K562 (cell line): ENCODE measurements around the gene TUBGCP6. TPM values are rescaled to one million over a fixed set of nuclear protein-coding genes. Genes with fewer than 3 reads are reported as not detected.

Experiments
- GTF2E2 ChIP-seq: fragments of 200-800 bp; sonication (Bioruptor generic); IDR thresholded peaks from 2 replicates; pipeline ENCODE4 v1.6.1; 2016; ENCODE audit warnings: missing genetic modification characterization, missing compliant biosample characterization
- JUND ChIP-seq, 2 experiments: IDR thresholded peaks; 2 replicates in 1 of 2; 3 replicates in 1 of 2; pipeline ENCODE4 v1.6.1; 2011; ENCODE audit warnings: borderline replicate concordance in 2 of 2, low read depth in 2 of 2, low read length in 2 of 2, improper control_type of control experiment in 1 of 2, missing biosample characterization in 1 of 2, missing genetic modification characterization in 1 of 2, missing genetic modification reagents in 1 of 2
- ZNF444 ChIP-seq: fragments of 250-450 bp; sonication (Bioruptor Pico); IDR thresholded peaks from 2 replicates; pipeline ENCODE4 v1.4.0; 2020; ENCODE audit warnings: mild to moderate bottlenecking, moderate library complexity
- ZNF766 ChIP-seq: fragments of 200-800 bp; sonication (Bioruptor generic); conservative IDR thresholded peaks from 2 replicates; pipeline ENCODE4 v1.6.1; 2016; ENCODE audit warnings: missing genetic modification characterization, missing compliant biosample characterization
- polyA plus RNA-seq, 8 experiments: library from polyadenylated mRNA; depleted of rRNA in 4 of 8; stranded (reverse) in 5 of 8; unstranded in 3 of 8; fragments of >200 nt; fragmentation: Nextera tagmentation in 2 of 8; fragmentation: Illumina TruSeq in 1 of 8; extraction: Ambion mirVana in 2 of 8; extraction: Trizol in 1 of 8; gene quantifications; 2 replicates each; pipeline versions ENCODE4 v1.2.1 to v1.2.3, GENCODE V29; 2011 to 2014; ENCODE audit warnings: inconsistent platforms in 1 of 8, missing spikeins in 1 of 8
- total RNA-seq, 7 experiments: library from RNA; depleted of rRNA in 6 of 7; stranded (reverse); fragments of >200 nt in 6 of 7; fragmentation: Illumina TruSeq in 2 of 7; extraction: Trizol in 2 of 7; gene quantifications; 2 replicates each; pipeline versions ENCODE4 v1.2.1 to v1.2.3, GENCODE V29; 2011 to 2021; ENCODE audit warnings: low replicate concordance in 1 of 7
- TF ChIP-seq, protein P1 (sequence below): sonication (generic); formaldehyde crosslinking; IDR thresholded peaks from 2 replicates; pipeline ENCODE4 v1.8.0; 2022; ENCODE audit warnings: missing genetic modification reagents, mild to moderate bottlenecking, borderline replicate concordance
- TF ChIP-seq, protein P2 (sequence below): fragments of 250-450 bp; sonication (Bioruptor Pico); IDR thresholded peaks from 2 replicates; pipeline ENCODE4 v1.4.0; 2020; ENCODE audit warnings: mild to moderate bottlenecking, moderate library complexity

Gene TUBGCP6
- total and polyA plus RNA-seq, 9 of the 15 experiments (the other 6 are each of a cell fraction or from before 2014, with no cell fraction given): 0.76 to 33.0 (median 10.1) TPM

DNA sequence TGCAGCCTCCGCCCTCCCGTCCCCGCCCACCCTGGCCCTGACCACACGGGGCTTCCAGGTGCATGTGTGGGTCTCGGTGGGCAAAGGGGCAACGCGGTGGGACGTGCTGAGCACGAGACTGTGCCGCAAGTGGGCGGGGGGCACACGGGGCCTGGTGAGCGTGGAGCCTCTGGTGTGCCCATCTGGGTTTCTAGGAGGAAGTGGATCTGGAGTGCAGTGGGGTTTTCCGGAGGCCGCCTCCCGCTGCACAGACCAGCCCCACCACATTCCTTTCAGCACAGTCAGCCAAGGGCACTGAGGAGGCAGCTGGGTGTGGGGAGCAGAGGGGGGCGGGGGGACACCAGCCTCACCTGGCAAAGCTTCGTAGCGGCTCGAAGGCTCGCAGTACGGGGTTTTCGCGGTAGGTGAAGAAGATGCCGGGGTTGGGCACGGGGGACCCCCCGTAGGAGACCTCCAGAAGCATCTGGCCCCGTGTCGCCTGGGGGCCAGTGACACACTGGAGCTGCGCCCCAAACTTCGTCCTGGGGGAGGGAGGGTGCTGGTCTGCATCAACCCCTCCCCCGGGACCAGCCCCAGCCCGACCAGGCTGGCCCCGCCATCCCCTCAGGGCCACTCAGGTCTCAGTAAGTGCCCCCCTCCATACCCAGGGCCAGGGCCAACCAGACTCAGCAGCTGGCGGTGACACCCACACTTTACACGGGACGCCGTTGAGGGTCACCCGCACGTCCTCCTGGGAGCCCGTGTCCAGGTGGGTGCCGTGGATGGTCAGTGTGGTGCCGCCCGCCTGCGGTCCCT is 37.7 kb upstream of the TUBGCP6 start (continued):
- TF ChIP-seq, protein P1, sequence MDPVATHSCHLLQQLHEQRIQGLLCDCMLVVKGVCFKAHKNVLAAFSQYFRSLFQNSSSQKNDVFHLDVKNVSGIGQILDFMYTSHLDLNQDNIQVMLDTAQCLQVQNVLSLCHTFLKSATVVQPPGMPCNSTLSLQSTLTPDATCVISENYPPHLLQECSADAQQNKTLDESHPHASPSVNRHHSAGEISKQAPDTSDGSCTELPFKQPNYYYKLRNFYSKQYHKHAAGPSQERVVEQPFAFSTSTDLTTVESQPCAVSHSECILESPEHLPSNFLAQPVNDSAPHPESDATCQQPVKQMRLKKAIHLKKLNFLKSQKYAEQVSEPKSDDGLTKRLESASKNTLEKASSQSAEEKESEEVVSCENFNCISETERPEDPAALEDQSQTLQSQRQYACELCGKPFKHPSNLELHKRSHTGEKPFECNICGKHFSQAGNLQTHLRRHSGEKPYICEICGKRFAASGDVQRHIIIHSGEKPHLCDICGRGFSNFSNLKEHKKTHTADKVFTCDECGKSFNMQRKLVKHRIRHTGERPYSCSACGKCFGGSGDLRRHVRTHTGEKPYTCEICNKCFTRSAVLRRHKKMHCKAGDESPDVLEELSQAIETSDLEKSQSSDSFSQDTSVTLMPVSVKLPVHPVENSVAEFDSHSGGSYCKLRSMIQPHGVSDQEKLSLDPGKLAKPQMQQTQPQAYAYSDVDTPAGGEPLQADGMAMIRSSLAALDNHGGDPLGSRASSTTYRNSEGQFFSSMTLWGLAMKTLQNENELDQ (CRISPR knock-in tag): no peak
- TF ChIP-seq ZNF444 (CRISPR knock-in tag) (no peak), ZNF766 (no peak), JUND (IDR thresholded peaks at IDR 0.05; ENCODE audit: borderline replicate concordance, low read depth, low read length) (no peak), JUND (tag; IDR thresholded peaks at IDR 0.05; ENCODE audit: borderline replicate concordance, low read depth, low read length) (no peak), GTF2E2 (tag) (no peak)
- TF ChIP-seq, protein P2, sequence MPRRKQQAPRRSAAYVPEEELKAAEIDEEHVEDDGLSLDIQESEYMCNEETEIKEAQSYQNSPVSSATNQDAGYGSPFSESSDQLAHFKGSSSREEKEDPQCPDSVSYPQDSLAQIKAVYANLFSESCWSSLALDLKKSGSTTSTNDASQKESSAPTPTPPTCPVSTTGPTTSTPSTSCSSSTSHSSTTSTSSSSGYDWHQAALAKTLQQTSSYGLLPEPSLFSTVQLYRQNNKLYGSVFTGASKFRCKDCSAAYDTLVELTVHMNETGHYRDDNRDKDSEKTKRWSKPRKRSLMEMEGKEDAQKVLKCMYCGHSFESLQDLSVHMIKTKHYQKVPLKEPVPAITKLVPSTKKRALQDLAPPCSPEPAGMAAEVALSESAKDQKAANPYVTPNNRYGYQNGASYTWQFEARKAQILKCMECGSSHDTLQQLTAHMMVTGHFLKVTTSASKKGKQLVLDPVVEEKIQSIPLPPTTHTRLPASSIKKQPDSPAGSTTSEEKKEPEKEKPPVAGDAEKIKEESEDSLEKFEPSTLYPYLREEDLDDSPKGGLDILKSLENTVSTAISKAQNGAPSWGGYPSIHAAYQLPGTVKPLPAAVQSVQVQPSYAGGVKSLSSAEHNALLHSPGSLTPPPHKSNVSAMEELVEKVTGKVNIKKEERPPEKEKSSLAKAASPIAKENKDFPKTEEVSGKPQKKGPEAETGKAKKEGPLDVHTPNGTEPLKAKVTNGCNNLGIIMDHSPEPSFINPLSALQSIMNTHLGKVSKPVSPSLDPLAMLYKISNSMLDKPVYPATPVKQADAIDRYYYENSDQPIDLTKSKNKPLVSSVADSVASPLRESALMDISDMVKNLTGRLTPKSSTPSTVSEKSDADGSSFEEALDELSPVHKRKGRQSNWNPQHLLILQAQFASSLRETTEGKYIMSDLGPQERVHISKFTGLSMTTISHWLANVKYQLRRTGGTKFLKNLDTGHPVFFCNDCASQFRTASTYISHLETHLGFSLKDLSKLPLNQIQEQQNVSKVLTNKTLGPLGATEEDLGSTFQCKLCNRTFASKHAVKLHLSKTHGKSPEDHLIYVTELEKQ (CRISPR knock-in tag): no peak
